HG03460 (cell line): Measurements from ENCODE around the gene FAP.
A peak's percentile ranks its signal among the peaks of the same experiment; 100 is the strongest.

ENCODE experiments used
- ATAC-seq: cut with Tn5 transposase; IDR thresholded peaks from one replicate; pipeline ENCODE4 v1.9.1; 2021; ENCODE audit not compliant: unreplicated experiment

Gene FAP

GRCh38 chr2:162127422-162127821, 115.8 kb downstream of the FAP start:
- ATAC-seq, result no peak

- ATAC-seq, result peak; percentile 16
Measured at GRCh38 chr2:162126527-162126926, 116.7 kb downstream of the FAP start.

- ATAC-seq, result peak; percentile 89
Measured at GRCh38 chr2:162126111-162126519, 117.1 kb downstream of the FAP start.

- no peak for ATAC-seq
Measured at GRCh38 chr2:162125138-162125537, 118.1 kb downstream of the FAP start.

GRCh38 chr2:162123806-162124758, 119.2 kb downstream of the FAP start:
- ATAC-seq, result no peak
